OCI-M1 (cell line): ENCODE data around the gene EPC1.
"Not testable (repeated sequence)": the region's sequence is repeated elsewhere in the genome, so short reads cannot be mapped to it uniquely, and the experiment has no call there.

Experiments used
- DNase-seq: peaks from one replicate; lab custom pipeline; 2025; lab: John Stamatoyannopoulos, UW

EPC1 gene

DNA sequence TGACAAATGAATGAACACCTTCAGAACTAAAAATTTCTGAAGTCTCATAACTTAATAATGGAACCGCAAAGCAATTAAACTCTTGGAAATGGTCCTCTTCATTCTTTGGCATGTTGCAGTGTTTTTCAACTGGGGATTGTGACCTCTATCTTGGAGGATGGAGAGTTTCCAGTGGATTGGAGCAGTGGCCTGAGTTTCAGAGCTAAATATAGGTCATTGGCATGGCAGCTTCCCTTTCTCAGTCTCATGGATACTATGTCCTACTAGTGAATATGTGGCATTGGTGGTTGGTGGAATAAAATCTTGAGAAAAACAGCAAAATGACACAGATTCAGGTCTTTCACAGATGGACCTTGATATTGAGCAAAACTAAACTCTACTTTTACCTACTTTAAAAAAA, 24.1 kb upstream of the EPC1 start:
- DNase-seq: no peak

- peak; percentile 82 for DNase-seq
These were observed 21.0 kb upstream of the EPC1 start for GRCh38 chr10:32367793-32368453.

DNA sequence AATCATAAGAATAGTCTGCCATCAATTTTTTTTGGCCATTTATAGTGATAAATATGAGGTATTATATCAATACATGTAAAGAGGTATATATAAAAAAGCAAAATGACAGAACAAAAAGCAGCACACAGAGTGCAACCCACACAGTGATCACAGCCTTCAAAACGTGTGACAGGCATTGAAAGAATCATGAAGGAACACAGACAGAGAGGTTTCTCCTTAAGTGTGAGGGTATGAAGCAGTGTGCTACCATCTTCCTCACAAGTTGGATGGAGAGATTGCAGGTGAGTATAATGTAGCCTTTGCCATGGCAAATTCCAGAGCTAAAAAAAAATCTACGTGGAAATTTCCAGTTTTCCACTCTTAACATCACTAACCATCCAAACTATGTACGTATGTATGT, 19.6 kb upstream of the EPC1 start:
- DNase-seq: no peak

GRCh38 chr10:32366111-32366510, 19.2 kb upstream of the EPC1 start:
- DNase-seq: no peak

- not testable (repeated sequence) for DNase-seq
These were observed 18.4 kb upstream of the EPC1 start for GRCh38 chr10:32365404-32365803.

DNA sequence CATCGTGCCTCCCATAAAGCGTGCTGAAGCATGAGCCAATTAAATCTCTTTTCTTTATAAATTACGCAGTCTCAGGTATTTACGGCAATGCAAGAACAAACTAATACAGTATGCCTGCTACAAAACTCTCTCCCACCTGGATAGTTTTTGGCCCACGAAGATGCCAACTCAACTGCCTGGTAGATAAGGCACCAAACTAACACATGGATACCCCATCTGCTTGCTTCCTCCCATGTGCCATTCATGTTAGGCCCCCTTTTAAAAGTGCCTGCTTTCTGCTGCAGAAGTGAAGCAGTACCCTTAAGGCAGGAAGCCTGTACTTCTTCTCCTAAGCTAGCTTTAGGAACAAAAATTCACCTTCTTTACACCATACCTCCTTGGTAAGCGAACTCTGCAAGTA, 15.6 kb upstream of the EPC1 start:
- DNase-seq: no peak

DNA sequence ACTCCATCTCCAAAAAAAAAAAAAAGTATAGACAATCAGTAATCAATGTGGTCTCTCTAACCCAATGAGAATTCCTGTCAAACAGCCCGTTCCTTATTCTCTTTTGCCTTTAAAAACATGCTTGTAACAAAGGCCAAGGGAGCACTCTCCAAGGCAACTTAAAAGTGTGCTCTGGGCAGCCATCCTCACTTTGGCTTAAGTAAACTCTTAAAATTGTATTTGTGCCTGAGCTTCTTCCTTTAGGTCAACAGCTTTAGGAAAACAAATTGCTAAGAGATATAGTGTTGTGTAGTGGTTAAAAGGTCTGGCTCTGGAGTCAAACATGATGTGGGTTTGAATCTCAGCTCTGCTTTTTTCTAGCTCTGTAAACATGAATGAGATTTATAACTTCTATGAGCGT, 13.9 kb upstream of the EPC1 start:
- no peak for DNase-seq

DNA sequence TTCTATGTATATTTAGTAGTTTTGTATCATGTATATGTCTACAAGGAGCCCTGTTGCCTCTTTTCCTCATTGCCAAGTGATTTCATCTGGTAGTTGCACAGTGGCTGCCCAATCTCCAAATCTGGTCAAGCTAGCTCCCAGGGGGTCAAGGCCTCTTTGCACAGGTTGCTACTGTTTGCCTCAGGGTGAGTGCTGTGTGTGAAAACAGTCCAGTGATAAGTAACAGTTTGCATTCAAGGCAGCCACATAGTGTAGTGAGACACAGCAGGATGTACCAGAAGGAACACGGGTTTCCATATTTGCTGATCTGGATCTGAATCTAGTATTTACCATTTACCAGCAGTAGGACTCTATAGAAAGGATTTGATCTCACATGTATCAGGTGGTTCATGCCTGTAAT, 13.3 kb upstream of the EPC1 start:
- DNase-seq: no peak

DNA sequence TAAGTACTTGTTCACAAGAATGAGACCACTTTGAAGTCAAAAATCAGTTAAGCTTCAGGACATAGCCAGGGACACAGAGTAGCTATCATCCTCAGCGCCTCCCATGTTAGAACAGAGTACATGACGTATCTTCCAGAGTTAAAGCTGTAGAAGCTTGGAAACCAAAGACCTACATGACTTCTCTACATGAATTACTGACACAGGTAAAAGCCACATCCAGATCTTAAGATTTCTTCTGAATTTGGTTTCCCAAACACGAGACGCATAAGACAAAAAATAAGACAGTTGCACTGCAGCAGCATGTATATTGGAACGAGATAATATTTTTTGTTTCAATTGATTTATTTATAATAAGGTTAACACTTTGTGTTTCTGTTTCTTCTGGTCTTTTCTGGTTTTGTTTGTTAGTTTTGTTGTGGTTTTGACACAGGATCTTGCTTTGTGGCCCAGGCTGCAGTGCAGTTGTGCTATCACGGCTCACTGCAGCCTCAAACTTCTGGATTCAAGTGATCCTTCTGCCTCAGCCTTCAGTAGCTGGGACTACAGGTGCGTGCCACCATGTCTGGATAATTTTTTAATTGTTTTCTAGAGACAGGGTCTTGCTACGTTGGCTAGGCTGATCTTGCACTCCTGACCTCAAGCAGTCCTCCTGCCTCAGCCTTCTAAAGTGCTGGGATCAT, 10.2 kb upstream of the EPC1 start:
- DNase-seq: no peak

DNA sequence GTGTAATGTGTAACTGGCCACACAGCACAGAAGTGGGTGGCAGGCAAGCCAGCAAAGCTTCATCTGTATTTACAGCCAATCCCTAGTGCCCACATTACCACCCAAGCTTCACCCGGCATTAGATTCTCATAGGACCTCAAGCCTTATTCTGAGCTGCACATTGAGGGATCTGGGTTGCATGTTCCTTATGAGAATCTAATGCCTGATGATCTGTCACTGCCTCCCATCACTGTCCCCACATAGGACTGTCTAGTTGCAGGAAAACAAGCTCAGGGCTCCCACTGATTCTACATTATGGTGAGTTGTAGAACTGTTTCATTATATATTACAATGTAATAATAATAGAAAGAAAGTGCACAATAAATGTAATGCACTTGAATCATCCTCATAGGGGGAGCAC, 7.7 kb upstream of the EPC1 start:
- DNase-seq: not testable (repeated sequence)

DNA sequence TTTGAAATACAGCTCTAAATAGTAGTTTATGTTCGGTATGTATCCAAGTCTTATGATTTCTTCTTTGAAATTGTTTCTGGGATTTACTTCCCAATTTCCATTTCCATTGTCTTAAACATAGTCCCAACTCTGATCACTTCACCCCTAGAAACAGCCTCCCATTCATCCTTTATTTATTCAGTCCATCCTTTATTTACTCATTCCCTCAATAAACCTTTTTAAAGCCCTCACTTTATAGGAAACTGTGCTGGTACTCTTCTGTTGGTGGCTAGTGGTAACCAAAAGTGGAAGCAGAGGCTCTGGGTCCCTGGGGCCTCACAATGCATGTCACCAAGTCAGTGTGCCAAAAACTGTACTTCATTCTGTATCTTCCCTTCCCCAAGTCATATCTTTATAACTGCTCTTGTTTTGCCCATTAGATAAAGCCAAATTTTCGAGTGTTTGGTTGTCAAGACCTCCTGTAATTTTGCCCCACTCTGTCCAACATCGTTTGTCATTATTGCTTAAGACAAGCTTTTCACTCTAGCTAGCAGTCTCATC, 3.9 kb upstream of the EPC1 start:
- peak; percentile 29 for DNase-seq

DNA sequence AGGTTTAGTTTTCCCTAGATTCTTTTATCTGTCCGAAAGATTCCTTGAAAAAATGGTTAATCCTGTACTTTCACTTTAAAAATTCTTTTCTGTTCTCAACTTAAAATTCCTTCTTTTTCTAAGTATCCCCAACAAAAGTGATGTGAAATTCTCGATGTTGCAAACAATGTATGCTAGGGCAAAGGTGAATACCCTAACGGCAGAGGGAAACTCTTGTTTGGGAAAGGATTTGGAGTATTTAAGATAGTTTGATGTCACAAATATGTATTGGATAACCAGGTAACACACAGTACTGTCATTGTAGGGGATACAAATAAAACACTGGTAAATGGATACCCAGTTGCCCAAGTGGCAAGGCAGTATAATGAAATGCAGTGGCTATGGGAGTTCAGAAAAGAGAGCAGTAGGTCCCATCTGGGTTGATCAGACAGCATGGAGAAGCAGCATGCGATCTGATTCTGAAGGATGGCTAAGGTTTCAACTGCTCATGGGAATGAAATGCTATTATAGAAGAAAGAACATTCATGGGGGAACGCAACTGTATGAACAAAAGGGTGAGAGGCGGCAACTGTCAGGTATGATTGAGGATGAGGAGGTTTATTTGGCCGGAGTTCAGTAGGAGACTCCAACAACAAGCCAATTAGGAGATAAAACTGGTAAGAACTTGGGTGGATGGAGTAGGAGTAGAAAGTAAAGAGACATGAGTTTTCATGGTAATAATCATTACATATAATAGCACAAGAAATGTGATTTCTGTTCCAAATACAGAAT, 3.2 kb upstream of the EPC1 start:
- DNase-seq: no peak

DNA sequence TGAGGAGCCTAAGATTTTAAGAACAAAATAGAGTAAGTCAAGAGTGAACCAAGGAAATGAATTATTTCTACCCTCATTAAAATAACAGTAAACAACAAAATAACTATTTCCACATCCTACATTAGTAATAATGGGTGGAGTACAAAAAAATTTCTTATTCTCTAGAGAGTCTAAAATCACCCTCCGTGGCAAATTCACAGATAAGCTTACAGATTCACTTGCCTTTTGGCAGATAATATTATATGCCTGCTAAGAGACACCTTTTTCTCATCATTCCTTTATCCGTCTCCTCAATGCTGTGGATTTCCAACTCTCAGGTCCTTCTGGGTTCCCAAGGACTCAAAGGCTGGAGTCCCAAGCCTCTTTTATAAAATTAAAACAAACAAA, 2.2 kb upstream of the EPC1 start:
- DNase-seq: no peak

DNA sequence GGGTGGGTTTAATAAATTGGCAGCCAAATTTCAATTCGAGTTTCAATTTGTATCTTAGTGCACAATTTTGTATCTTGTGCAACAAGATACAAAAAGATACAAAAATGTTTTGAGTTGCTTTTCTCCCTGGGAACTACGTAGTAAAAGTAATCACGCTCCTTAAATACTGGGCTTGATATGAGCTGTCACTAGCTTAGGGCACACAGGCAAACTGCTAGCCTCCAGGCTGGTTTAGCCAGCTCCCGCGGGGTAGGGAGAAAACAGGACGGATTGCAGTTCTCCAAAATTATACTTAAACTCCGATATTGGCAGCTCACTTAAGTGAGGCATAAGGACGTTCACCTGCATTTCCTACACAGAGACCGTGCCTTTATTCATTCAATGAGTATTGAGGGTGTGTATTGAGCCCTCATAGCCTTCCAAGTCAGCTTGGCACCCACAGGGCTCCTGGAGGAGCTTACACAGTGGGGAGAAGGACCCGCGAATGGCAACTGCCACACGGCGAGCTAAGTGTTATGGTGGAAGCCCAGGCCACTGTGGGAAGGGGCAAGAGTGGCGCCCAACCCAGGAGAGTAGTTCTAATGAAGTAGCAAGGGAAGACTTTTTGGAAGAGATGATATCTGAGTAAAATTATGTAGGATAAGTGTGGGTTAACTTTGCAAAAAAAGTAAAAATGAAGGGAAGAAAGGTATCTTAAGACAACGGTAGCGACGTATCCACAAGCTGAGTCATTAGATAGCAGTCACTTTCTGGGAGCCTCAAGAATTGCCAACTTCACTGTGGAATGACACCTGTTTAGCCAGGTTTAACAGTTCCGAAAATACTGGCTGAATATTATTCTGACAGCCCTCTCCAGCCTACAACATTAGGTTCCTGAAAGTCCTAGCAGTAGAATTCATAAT, 1.6 kb upstream of the EPC1 start:
- no peak for DNase-seq

DNA sequence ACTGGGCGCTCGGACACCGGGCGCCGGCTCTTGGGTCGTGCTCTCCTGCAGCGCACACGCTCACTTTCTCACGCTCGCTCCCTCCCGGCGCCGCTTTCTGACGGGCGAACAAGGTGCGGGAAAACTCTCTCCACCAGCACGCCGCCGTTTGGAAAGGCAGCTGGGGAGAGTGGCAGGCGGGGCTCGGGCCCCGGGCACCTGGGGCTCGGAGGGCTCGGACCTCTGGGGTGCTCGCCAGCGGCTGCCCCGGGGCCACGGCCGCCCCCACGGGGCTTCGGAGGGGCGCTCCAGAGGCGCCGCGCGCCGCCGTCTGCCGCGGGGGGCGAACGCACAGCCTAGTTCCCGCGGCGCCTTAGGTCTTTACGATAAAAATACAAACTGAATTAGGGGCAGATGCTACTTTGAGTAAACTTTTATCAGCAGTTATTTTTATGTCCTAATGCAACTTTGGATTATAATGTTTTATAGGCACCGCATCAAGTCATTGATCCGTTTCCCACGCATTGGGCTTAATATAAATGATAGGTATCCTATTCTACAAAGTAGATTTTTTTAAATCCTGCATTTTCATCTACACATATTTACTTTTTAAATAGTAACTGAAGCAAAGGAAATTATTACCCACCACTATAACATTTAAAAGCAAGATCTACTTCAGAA, 535 bp upstream of the EPC1 start:
- peak; percentile 69 for DNase-seq

- DNase-seq: peak; percentile 97
These were observed 816 bp downstream of the EPC1 start for GRCh38 chr10:32346134-32346550.

DNA sequence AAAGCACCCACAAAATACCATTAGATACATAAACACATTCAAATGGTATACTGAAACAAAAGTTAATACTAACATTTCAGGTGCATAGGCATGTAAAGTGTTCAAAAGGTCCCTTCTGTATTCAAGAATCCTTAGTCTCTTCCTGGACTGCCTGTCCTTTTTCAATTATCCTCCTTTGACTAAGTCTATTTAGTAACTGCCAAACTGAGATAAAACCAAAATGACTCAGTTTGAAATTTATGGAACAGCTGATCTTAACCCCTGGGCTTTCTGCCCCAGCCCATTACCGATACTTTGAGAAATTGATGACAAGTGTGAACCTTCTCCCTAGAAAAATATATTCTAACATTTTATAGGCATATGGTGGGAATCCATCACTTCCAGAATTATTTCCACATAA, 5.4 kb downstream of the EPC1 start:
- no peak for DNase-seq

DNA sequence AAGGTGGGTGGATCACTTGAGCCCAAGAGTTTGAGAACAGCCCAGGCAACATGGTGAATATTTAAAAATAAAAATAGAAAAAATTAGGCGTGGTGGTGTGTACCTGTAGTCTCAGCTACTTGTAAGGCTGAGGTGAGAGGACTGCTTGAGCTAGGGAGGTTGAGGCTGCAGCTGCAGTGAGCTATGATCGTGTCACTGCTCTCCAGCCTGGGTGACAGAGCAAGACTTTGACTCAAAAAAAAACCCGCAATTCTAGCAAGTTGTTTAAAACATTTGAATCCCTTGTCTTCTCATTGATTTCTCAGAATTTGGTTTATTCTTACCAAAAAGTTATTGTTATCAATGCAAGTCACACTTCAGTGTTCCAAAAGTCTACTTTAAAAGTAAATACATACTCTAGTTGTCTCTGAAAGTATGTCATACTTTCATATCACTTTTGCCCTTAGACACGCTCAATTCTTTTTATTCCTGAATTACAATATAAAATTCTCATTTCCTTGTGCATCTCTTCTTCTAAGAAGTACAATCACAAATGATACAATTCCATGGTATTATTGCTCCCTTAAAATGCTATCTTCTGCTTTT, 6.3 kb downstream of the EPC1 start:
- DNase-seq: no peak

- DNase-seq: no peak
These were observed 8.7 kb downstream of the EPC1 start for GRCh38 chr10:32338262-32338661.

DNA sequence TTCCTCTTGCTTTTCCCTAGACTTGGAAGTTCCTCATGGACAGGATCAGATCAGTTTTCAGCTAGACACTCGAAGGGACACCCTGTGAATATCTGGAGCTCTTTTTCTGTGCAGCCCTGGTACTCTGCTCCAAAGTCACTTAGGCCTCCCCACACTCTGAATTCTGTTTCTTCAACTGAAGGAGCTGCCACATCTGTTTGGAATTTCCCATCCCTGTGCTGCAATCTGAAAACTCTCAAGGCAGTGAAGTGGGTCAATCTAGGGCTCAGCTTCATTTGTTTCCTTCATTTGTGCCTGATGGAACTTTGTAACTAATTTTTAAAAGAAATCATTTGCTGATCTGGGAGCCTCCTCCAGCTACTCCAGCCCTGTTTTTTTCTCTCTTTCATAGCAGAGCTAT, 9.6 kb downstream of the EPC1 start:
- DNase-seq: no peak

DNA sequence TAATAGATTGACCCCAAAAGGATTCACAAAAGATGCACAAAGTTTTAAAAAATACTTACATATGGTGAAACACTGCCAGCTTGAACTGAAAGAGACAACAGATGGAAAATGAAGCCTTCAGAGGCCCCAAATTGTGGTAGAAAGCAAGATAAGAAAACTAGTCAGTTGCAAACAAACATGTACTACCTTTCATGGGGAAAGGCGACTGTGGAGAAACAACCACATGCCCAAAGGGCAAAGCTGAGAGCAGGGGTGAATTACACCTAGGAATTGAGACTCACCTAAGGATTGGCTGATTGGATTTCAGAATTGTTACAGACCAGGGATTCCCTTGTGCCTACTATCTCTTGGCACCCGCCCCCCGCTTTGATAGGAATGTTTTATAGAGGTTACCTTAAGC, 13.1 kb downstream of the EPC1 start:
- DNase-seq: peak; percentile 32
